Retinal pigment epithelial cell (primary cell): ENCODE measurements around the gene OSBPL7.

Experiments used
- DNase-seq: peaks from one replicate; pipeline ENCODE4 v3.0.0-alpha.2; 2010; ENCODE audit warnings: low read depth
- H3K4me3 ChIP-seq: 2 replicates; pipeline ENCODE4 v1.5.1; 2011; ENCODE audit warnings: mild to moderate bottlenecking, low read length, control low read depth, moderate library complexity
- TF ChIP-seq, protein P1 (sequence below): conservative IDR thresholded peaks from 2 replicates; pipeline ENCODE4 v1.5.1; 2011; ENCODE audit warnings: low read depth, low read length, control low read depth, inconsistent platforms

The OSBPL7 gene

DNA sequence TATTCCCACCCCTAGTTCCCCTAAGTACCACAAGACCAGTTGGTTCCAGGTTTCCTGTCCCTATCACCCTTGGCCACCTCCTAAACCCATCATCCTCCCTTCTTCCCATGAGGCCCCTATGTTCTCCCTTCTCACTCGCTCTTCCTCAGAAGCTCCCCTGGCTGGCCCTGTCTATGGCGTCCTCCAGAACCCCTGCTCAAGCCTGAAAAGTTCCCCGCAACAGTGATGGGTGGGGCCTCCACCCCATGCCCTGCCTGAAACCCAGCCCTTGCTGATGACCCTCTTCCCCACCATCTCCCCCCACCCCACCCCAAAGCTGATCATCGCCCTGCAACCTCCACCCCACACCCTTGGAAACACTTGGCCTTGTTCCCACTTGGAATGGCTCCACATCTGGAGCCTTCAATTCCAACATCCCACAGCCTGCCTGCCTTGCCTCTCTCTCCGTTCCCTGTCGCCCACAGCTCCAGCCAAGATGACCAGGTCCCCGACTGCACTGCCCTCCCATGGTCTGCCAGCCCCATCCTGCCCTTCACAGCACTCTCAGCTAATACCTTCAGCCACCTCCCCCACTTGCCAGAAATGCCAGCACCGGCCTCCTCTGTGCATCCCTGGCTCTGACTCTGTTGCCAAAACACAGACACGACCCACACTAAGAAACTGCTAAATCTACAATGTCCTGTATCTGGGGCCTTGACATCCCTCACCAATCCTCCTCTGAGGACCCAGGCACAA, 10.5 kb downstream of the OSBPL7 start:
- TF ChIP-seq, protein P1, sequence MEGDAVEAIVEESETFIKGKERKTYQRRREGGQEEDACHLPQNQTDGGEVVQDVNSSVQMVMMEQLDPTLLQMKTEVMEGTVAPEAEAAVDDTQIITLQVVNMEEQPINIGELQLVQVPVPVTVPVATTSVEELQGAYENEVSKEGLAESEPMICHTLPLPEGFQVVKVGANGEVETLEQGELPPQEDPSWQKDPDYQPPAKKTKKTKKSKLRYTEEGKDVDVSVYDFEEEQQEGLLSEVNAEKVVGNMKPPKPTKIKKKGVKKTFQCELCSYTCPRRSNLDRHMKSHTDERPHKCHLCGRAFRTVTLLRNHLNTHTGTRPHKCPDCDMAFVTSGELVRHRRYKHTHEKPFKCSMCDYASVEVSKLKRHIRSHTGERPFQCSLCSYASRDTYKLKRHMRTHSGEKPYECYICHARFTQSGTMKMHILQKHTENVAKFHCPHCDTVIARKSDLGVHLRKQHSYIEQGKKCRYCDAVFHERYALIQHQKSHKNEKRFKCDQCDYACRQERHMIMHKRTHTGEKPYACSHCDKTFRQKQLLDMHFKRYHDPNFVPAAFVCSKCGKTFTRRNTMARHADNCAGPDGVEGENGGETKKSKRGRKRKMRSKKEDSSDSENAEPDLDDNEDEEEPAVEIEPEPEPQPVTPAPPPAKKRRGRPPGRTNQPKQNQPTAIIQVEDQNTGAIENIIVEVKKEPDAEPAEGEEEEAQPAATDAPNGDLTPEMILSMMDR = no peak
- H3K4me3 ChIP-seq = no peak overlapping the region
- DNase-seq = no peak

- H3K4me3 ChIP-seq = no peak overlapping the region
- peak; percentile 80 for DNase-seq
- TF ChIP-seq, protein P1 = no peak
Measured at GRCh38 chr17:47810200-47810821, 11.3 kb downstream of the OSBPL7 start.

GRCh38 chr17:47808830-47809480, 12.6 kb downstream of the OSBPL7 start:
- TF ChIP-seq, protein P1 = no peak
- DNase-seq = no peak
- no peak overlapping the region for H3K4me3 ChIP-seq

DNA sequence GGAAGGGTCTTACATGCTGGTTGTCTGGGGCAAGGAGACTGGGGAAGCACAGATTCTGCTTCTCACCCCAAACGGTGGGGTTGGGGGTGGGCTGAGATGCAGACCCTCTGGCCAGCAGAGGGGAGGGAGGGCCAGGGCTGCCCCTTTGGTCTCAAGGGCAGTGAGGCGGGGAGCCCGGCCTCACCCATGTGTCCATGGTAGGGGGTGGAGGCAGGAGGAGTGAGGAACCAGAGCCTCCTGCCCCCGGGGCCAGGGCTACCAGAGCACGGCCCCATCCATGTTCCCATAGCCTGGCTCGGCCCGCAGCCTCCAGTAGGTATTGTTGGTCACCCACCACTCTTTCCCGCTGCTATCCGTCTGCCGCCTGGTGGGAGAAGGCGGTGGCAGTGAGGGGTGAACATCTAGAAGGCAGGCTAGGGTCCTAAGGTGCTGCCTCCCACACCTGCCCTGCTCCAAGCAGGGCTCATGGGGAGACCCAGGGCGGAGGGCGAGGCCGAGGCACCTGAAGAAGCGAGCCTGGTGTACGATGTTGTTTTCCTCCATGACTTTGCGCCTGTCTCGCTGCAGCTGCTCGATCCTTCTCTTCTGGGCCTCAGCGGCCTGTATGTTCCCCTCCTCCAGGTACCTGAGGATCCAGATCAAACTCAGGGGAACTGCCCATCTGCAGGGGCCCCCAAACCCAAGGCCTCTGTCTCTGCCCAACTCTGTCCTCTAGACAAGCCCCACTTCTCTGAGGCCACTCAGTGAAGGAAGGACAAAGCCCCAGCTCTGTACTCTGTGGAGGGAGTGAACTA, 13.4 kb downstream of the OSBPL7 start:
- no peak for DNase-seq
- no peak overlapping the region for H3K4me3 ChIP-seq
- TF ChIP-seq, protein P1 = no peak

- DNase-seq = no peak
- no peak overlapping the region for H3K4me3 ChIP-seq
- TF ChIP-seq, protein P1 = no peak
Measured at GRCh38 chr17:47807421-47807820, 14.2 kb downstream of the OSBPL7 start.

GRCh38 chr17:47806913-47807255, 14.7 kb downstream of the OSBPL7 start:
- TF ChIP-seq, protein P1 = no peak
- H3K4me3 ChIP-seq = no peak overlapping the region
- no peak for DNase-seq
